NCI-H187 treated with DMSO at 0.1 percent for 48 hours (cell line): ENCODE results near the gene CDON.

ENCODE experiments used
- DNase-seq: peaks from one replicate; lab custom pipeline; 2025; lab: John Stamatoyannopoulos, UW

CDON gene

DNA sequence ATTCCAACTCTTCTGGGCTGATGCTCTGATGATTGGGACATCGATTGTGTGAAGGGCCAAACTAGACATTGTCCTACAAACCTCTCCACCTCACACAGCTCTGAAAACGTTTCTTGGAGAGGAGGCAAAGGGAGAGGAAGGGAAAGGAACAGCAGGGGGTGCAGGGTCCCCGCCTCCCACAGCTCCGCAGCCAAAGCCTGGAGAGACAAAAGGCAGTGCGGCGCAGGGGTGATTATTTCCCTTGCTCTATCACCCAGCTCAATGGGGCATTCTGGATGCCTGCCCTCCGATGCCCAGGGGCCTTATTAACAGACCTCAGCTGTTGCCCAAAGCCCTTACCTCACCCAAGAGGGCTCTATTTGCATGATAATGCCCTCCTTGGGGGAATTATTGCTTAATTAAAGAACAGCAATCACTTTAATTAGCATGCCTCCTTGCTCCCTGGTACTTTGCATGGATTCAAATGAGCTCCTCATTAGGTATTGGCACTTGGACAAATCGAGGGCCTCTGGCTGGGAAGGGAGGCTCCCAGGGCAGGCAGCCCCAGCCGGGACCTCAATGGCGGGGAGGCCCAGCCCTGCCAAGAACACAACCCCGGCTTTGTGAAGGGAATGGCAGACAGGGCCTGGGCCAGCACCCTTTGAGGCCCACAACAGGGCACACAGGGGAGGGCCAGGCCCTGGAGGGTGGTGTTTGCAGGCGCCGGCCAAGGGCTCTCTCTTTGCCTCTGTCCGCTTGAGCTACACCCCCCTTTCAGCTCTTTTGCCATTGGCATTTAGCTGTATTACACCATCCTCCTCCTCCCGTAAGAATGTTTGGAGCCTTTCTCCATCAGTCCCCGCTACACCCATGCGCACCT, 19.8 kb upstream of the CDON start:
- no peak for DNase-seq

GRCh38 chr11:126081915-126082250, 19.2 kb upstream of the CDON start:
- no peak for DNase-seq

GRCh38 chr11:126080161-126080941, 17.7 kb upstream of the CDON start:
- DNase-seq, result no peak

DNA sequence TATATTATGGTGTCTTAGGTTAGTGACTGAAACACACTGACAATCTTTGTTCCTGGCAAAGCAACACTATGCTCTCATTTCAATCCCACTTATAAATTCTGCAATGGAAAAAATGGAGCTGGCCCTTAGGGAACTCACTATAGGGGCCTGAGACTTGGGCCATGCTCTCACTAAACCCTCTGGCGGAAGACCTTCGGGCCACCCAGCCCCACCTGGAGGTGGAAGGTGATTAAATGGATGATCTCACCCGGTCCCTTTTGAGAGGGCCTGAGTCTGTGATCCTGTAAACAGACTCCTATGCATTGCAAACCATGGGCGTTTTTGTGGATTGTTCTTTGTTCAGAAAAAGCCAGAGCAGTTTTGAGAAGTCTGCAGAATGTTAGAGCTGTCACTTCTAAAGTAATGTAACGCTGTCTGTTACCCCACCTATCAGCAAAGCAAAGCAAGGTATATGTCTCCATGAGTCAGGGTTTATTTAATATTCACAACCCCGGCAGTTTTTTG, 17.0 kb upstream of the CDON start:
- no peak for DNase-seq

DNA sequence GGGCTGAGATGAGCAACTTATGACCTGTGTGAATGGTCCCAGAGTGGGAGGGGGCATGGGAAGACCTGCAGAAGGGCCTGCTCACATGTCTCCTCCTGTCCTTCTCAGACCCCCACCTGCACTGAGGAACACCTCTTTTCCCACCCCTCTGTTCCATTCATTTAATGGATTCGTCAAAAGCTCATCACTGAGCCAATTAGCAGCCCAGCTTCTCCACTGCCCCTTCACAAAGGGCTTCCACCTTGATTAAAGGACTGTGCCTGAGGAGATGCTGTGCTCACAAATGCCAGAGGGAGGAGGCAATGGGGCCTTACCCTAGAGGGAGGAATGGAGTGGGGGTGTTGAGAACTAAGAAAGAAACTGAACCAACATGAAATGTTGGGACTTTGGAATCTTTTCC, 14.0 kb upstream of the CDON start:
- DNase-seq, result no peak

DNA sequence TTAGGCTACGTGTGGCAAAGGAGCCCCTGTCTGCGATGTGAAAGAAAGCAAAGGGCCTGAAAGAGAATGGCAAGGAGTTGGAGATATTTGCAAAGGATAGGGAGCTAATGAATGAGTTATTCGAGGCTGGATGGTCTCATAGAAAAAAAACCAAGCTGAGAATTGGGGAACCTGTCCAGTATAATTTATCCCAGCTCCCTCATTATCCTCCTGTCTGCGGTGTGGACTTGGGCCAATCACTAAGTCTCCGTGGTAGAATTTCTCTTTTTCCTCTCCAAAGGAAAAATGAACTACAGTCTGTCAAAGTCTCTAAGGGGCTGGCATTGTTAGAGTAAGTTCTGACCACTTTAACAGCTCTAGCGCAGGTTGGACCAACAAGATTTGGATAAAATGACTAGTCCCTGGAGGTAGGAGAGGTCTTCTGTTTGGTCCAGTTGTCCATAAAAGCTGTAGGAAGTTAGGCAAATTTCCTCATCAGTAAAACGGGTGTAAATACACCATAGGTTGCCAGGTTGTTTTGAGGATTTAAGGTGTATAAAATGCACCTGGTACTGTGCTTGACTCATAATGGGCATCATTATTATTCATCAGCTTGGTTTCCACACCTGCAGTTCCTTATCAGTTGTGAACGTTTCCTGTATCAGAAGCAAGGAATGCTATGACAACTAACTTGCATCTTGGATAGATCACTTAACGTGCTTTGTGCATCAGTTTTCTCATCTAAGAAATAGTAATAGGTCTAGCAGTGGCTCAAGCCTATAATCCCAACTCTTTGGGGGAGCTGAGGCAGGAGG, 10.3 kb upstream of the CDON start:
- DNase-seq, result no peak

GRCh38 chr11:126072141-126072741, 9.6 kb upstream of the CDON start:
- no peak for DNase-seq

DNA sequence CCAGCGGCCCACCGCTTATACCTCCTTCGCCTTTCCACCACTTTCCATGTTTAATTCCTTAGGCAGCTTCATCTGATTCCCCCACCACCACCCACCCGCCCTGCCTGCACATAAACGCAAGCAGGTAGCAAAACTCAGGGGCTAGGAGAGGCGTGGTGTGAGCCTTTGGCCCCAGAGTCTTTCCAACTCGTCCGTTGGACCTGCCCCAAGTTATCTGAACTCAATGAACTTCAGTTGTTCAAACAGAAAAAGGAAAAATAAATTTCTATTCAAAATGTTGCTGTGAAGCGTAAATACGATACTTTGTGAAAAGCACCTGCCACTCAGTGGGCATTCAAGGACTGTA, 814 bp upstream of the CDON start:
- DNase-seq, result no peak

- no peak for DNase-seq
Observed at GRCh38 chr11:126061707-126062678, 673 bp downstream of the CDON start.

DNA sequence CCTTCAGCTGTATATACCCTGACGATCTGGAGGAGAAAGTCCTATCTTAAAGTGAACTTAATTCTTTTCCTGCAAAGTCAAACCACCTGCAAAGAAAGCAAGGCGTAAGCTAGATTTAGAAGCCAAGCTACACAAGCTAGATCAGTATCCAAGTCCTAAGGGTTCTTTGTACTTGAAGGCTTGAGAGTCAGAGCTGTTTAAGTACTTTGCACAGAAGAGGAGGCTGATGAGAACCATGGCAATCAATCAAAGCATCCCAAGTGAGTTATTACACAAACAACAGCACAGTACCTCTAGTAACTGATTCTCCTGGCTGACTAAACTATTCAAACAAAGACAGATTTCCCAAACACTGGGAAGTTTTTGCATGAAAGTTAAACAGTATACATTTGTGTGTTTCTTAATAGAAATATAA, 1.9 kb downstream of the CDON start:
- peak; percentile 50 for DNase-seq

DNA sequence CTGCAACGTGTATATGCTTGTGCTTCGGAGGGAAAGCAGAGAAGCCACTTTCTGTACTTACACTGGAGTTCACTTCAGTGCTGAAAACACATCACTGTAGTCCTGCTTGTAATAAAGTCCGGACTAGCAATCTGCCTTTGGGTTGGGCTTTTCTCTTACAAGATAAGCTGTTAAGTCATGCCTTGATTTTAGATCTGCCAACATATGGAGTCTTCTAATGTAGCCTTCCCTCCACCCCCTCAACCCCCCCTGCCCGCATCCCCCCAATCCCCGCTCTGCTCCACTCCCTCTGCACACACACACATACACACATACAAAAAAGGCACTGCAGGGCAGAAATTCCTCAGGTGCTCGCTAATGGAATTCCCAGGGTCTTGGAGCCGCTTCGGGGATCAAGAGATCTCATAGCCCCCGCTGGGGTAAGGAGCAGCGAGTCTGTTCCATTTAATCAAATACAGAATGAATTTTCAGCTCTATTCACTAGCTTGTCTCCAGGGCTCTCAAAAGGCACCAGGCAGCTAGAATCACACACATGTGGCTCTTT, 3.4 kb downstream of the CDON start:
- no peak for DNase-seq

DNA sequence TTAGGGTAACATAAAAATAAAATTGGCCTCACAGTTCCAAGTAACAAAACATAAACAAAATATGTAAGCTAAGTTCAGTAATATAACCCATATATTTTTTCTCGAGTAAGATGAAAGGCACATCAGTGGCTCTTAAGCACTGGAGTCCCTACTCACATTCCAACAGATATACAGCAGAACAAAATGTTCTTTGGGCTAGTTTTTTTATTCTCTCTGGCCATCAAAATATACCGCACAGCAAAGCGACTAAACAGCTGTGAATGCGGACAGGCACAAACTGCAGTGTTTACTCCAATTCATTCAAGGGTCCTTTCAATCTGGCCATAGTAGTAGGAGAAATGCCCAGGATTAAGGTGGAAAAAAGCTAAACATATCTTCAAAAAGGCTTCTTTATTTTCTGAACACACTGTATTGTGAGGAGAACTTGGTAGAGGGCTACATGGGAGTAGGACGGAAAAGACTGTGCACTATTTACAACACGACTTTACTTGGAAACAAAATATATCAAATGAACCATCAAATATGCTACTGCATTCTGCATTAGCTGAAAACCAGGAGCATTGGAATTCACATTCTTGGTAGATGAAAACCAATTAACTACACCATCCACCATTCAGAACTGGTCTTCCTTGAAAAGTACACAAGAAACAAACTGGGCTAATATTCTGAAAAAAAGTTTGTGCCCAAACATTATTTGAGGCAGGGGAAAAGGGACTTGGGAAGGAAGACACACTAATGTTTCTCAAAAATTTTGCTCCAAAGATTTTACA, 4.4 kb downstream of the CDON start:
- no peak for DNase-seq

DNA sequence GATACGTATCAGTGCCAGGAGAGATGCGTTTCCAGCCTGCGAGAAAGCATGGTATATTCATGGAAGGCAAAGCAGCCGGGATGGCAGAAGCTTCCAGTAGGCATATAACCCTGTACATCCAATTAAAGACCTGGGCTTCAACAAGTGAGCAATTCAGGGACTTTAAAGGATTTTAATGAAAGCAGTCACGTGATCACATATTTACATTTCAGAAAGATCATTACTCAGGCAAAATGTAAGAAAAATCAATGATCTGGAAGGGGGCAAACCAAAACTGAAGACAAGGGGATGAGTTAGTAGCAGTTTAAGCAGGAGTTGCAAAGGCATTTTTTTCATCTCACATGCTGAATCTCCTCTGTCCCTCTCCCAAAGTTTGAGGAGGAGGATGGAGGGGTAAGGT, 7.8 kb downstream of the CDON start:
- DNase-seq, result no peak

DNA sequence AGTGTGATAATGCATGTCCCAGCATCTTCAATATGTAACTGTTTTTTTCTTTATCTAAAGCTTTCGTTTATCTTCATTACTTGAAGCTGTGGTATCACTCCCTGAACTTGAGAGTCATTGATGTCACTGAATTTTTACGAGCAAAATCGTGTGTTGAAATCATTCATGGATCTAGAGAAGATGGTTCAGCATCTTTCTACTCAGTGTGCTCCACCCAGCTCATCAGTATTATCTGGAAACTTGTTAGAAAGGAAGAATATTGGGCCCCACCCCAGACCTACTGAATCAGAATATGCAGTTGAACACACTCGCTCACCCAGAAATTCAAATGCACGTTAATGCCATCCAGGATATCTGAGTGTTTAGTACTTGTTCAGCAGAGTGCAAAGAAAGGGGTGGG, 8.3 kb downstream of the CDON start:
- no peak for DNase-seq

DNA sequence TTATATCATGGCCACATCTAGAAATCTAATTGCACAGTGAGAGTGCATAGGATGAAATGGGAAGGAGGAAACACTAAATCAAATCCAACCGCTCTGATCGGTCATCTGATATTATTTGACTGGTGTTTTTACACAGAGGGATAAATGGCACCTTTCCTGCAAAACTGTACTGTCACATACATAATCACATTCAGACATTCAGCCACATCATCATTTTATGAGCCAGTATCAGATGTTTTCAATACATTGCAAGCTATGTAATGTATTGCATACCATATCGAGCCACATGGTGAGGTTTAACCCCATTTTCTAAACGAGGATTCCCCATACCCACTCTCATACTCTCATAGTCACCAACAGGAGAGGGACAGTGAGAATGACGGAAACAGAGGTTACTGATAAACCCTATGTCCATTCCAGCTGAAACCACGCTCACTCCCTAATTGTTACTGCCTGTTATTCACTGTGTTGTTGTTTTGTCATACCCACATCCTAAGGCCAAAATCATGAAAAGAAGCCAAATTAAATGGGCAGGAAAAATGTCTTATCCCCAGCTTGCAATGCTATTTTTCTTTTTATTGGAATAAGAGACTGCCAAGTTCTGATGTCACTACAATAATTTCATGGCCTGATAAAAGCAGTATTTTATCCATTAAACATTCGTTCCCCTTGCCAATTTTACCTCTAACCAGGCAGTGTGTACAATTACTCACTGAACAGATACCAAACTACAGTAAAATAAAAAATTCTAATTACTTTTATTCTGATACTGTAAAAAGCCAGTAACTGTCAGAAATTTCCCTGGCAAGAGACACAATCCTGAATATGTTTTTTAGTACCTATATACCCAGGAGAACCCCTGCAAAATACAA, 9.0 kb downstream of the CDON start:
- DNase-seq, result no peak

DNA sequence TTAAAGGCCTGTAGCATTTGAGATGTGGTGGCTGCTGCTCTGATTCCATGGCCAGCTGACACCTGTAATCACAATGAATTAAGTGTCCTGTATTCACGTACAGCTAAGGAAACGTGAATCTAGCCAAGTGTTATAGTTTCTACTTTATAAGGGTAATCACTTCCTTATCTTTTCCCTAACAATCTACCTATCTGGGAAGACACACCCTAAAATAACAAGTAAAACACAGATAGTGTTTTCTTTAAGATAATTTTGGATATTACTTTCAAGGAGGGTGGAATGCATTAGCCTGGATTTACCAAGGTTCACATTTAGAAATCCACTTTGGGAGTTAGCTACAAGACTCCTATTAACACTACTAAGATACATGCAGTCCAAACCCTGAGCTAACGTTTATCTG, 11.5 kb downstream of the CDON start:
- DNase-seq, result no peak

GRCh38 chr11:126049159-126049558, 13.5 kb downstream of the CDON start:
- no peak for DNase-seq

GRCh38 chr11:126048197-126048596, 14.5 kb downstream of the CDON start:
- DNase-seq, result no peak
